ENCODE results near the gene GMCL2. TPM values are rescaled to one million over a fixed set of nuclear protein-coding genes. Genes with fewer than 3 reads are reported as not detected.

The GMCL2 gene
- total and polyA plus RNA-seq, 4 donors: not detected

DNA sequence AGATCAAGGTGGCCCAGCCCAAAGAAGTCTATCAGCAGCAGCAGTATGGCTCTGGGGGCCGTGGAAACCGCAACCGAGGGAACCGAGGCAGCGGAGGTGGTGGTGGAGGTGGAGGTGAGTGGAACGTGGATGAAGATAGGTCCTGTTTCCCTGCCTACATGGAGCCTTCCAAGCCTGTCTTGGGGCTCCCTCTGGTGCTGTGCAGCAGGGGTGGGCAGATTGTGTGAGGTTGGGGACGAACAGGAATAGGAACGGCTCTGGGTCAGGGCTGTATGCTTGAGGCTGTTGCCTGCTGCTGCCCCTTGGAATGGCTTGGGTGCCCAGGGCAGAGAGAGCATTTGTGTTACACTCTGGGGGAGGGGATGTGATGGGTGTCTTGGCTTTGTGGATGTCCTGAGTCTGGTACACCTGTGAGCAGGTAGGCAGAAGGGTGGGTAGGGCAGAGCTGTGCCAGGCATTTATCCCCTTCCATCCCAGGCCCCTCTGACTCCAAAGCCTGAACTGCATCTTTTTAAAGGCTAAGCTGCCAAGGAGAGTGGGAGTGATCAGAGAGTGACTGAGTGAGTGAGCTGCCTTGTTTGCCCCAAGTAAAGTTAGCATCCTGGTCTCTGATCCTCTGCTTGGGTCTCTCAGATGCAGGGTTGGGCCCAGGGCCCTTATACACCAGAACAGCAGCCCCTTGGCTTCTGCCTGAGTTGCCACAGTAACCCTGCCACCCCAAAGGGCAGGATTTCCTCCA is 22.3 kb upstream of the GMCL2 start:
- Histone ChIP-seq H3K36me3 (ENCODE audit: control insufficient read depth in 4 of 4, insufficient read depth in 3 of 4, low read depth in 1 of 4, low read length in 3 of 4) (peaks cover 24 to 75% (median 55%) of the 10 kb centered on the region in 4 donors), H3K9ac (ENCODE audit: low read depth in 1 of 2, low read length in 2 of 2) (no peak overlapping the region), H3K4me3 (ENCODE audit: low read depth in 1 of 3, low read length in 3 of 3) (no peak overlapping the region), H3K27me3 (ENCODE audit: control insufficient read depth in 4 of 4, insufficient read depth in 4 of 4, low read length in 3 of 4) (no peaks in the 10 kb centered on the region), H3K27ac (ENCODE audit: low read depth in 1 of 2, low read length in 2 of 2) (no peak overlapping the region), H3K9me3 (ENCODE audit: control insufficient read depth in 4 of 4, low read length in 3 of 4) (no peaks in the 10 kb centered on the region), H3K4me1 (ENCODE audit: control insufficient read depth in 4 of 4, insufficient read depth in 4 of 4, low read length in 3 of 4) (peaks cover 21 to 55% (median 48%) of the 10 kb centered on the region in 4 donors)
- TF ChIP-seq RXRA (IDR thresholded peaks at IDR 0.05) (no peak), GABPA (IDR thresholded peaks at IDR 0.05 in 1 of 2, conservative IDR thresholded peaks at IDR 0.05 in 1 of 2) (no peak), SP1 (IDR thresholded peaks at IDR 0.05) (no peak), RAD21 (IDR thresholded peaks at IDR 0.05) (no peak), EGR1 (IDR thresholded peaks at IDR 0.05; ENCODE audit: low read depth in 2 of 2) (no peak), YY1 (IDR thresholded peaks at IDR 0.05) (no peak), HNF4A (conservative IDR thresholded peaks at IDR 0.05) (no peak), HNF4G (IDR thresholded peaks at IDR 0.05) (no peak), FOXA2 (IDR thresholded peaks at IDR 0.05) (no peak), NR2F2 (IDR thresholded peaks at IDR 0.05) (no peak), TAF1 (conservative IDR thresholded peaks at IDR 0.05) (no peak)
- TF ChIP-seq, protein P1, sequence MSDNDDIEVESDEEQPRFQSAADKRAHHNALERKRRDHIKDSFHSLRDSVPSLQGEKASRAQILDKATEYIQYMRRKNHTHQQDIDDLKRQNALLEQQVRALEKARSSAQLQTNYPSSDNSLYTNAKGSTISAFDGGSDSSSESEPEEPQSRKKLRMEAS (IDR thresholded peaks at IDR 0.05): no peak
- TF ChIP-seq, protein P2, sequence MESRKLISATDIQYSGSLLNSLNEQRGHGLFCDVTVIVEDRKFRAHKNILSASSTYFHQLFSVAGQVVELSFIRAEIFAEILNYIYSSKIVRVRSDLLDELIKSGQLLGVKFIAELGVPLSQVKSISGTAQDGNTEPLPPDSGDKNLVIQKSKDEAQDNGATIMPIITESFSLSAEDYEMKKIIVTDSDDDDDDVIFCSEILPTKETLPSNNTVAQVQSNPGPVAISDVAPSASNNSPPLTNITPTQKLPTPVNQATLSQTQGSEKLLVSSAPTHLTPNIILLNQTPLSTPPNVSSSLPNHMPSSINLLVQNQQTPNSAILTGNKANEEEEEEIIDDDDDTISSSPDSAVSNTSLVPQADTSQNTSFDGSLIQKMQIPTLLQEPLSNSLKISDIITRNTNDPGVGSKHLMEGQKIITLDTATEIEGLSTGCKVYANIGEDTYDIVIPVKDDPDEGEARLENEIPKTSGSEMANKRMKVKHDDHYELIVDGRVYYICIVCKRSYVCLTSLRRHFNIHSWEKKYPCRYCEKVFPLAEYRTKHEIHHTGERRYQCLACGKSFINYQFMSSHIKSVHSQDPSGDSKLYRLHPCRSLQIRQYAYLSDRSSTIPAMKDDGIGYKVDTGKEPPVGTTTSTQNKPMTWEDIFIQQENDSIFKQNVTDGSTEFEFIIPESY (IDR thresholded peaks at IDR 0.05): no peak
- TF ChIP-seq, protein P3, sequence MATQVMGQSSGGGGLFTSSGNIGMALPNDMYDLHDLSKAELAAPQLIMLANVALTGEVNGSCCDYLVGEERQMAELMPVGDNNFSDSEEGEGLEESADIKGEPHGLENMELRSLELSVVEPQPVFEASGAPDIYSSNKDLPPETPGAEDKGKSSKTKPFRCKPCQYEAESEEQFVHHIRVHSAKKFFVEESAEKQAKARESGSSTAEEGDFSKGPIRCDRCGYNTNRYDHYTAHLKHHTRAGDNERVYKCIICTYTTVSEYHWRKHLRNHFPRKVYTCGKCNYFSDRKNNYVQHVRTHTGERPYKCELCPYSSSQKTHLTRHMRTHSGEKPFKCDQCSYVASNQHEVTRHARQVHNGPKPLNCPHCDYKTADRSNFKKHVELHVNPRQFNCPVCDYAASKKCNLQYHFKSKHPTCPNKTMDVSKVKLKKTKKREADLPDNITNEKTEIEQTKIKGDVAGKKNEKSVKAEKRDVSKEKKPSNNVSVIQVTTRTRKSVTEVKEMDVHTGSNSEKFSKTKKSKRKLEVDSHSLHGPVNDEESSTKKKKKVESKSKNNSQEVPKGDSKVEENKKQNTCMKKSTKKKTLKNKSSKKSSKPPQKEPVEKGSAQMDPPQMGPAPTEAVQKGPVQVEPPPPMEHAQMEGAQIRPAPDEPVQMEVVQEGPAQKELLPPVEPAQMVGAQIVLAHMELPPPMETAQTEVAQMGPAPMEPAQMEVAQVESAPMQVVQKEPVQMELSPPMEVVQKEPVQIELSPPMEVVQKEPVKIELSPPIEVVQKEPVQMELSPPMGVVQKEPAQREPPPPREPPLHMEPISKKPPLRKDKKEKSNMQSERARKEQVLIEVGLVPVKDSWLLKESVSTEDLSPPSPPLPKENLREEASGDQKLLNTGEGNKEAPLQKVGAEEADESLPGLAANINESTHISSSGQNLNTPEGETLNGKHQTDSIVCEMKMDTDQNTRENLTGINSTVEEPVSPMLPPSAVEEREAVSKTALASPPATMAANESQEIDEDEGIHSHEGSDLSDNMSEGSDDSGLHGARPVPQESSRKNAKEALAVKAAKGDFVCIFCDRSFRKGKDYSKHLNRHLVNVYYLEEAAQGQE (IDR thresholded peaks at IDR 0.05): no peak
- TF ChIP-seq, protein P4, sequence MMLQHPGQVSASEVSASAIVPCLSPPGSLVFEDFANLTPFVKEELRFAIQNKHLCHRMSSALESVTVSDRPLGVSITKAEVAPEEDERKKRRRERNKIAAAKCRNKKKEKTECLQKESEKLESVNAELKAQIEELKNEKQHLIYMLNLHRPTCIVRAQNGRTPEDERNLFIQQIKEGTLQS (IDR thresholded peaks at IDR 0.05): no peak
- TF ChIP-seq, protein P5, sequence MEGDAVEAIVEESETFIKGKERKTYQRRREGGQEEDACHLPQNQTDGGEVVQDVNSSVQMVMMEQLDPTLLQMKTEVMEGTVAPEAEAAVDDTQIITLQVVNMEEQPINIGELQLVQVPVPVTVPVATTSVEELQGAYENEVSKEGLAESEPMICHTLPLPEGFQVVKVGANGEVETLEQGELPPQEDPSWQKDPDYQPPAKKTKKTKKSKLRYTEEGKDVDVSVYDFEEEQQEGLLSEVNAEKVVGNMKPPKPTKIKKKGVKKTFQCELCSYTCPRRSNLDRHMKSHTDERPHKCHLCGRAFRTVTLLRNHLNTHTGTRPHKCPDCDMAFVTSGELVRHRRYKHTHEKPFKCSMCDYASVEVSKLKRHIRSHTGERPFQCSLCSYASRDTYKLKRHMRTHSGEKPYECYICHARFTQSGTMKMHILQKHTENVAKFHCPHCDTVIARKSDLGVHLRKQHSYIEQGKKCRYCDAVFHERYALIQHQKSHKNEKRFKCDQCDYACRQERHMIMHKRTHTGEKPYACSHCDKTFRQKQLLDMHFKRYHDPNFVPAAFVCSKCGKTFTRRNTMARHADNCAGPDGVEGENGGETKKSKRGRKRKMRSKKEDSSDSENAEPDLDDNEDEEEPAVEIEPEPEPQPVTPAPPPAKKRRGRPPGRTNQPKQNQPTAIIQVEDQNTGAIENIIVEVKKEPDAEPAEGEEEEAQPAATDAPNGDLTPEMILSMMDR (IDR thresholded peaks at IDR 0.05; ENCODE audit: low read depth, low read length, missing input control): no peak
- DNase-seq (ENCODE audit: low spot score): no peak
- 92% methylated on average over 8 of the region's 8 CpGs for WGBS

Data from liver (tissue), 9 donors.